GM18867 (cell line): ENCODE measurements around the gene NAALADL1.
A peak's percentile ranks its signal among the peaks of the same experiment; 100 is the strongest.

Source experiments
- ATAC-seq: cut with Tn5 transposase; IDR thresholded peaks from one replicate; pipeline ENCODE4 v1.9.1; 2021; ENCODE audit warnings: mild to moderate bottlenecking, moderate library complexity; ENCODE audit not compliant: unreplicated experiment

NAALADL1 gene

GRCh38 chr11:65058419-65059054 lies at the start of gene NAALADL1:
TSS of gene NAALADL1 (minus strand) at chr11:65058553. CDS start at chr11:65058521, 32 bp downstream.
- ATAC-seq, result no peak

GRCh38 chr11:65107751-65108468 lies 49.6 kb upstream of the NAALADL1 start:
- no peak for ATAC-seq

- no peak for ATAC-seq
Measured at GRCh38 chr11:65107078-65107477, 48.7 kb upstream of the NAALADL1 start.

- ATAC-seq, result no peak
Measured at GRCh38 chr11:65104628-65105027, 46.3 kb upstream of the NAALADL1 start.

GRCh38 chr11:65103476-65103875 lies 45.1 kb upstream of the NAALADL1 start:
- no peak for ATAC-seq

- no peak for ATAC-seq
Measured at GRCh38 chr11:65102142-65103095, 44.1 kb upstream of the NAALADL1 start.

GRCh38 chr11:65100674-65101350 lies 42.5 kb upstream of the NAALADL1 start:
- ATAC-seq, result no peak

- no peak for ATAC-seq
Measured at GRCh38 chr11:65096926-65097325, 38.6 kb upstream of the NAALADL1 start.

GRCh38 chr11:65095974-65096806 lies 37.8 kb upstream of the NAALADL1 start, which contains the start of gene VPS51:
TSS of gene VPS51 (plus strand) at chr11:65096214. CDS start at chr11:65096251, 37 bp downstream.
- peak; percentile 75 for ATAC-seq

GRCh38 chr11:65095427-65095826 lies 37.1 kb upstream of the NAALADL1 start:
- ATAC-seq, result no peak

- ATAC-seq, result no peak
Measured at GRCh38 chr11:65090628-65091027, 32.3 kb upstream of the NAALADL1 start.

GRCh38 chr11:65089621-65090020 lies 31.3 kb upstream of the NAALADL1 start:
- ATAC-seq, result no peak

- no peak for ATAC-seq
Measured at GRCh38 chr11:65087827-65088226, 29.5 kb upstream of the NAALADL1 start.

- ATAC-seq, result no peak
Measured at GRCh38 chr11:65087216-65087615, 28.9 kb upstream of the NAALADL1 start.

GRCh38 chr11:65086809-65087208 lies 28.5 kb upstream of the NAALADL1 start:
- ATAC-seq, result no peak

- no peak for ATAC-seq
Measured at GRCh38 chr11:65085446-65085845, 27.1 kb upstream of the NAALADL1 start.

- ATAC-seq, result peak; percentile 4
Measured at GRCh38 chr11:65084598-65085375, 26.4 kb upstream of the NAALADL1 start.

- ATAC-seq, result peak; percentile 80
Measured at GRCh38 chr11:65083834-65084597, 25.7 kb upstream of the NAALADL1 start, which contains the start of the genes CDCA5 and ZFPL1. TSS of gene CDCA5 (minus strand) at chr11:65084040. CDS start at chr11:65083978, 62 bp downstream. TSS of gene ZFPL1 (plus strand) at chr11:65084222. CDS start at chr11:65084699, 477 bp downstream.
